BJ (cell line): ENCODE results near the gene UPK3BL1. TPM values are rescaled to one million over a fixed set of nuclear protein-coding genes. Genes with fewer than 3 reads are reported as not detected.
"Not testable (repeated sequence)": the region's sequence is repeated elsewhere in the genome, so short reads cannot be mapped to it uniquely, and the experiment has no call there.

Experiments used
- CTCF ChIA-PET: fragments of 350-600 bp; formaldehyde crosslinking; extraction: SDS; loops from one replicate; lab custom pipeline; 2021; ENCODE audit warnings: antibody characterized with exemption, inconsistent platforms; lab: Yijun Ruan, JAX
- POLR2A ChIA-PET: fragments of 300-600 bp; sonication (Branson Sonifier 250); formaldehyde crosslinking; extraction: SDS; loops from one replicate; lab custom pipeline; 2021; ENCODE audit warnings: antibody characterized with exemption; lab: Charles Lee
- DNase-seq: peaks from one replicate; pipeline ENCODE4 v3.0.0-alpha.2; 2011; ENCODE audit warnings: low read depth
- H3K27me3 ChIP-seq: 2 replicates; pipeline ENCODE4 v1.6.0; 2011; ENCODE audit warnings: low read length; ENCODE audit not compliant: control insufficient read depth, insufficient read depth
- H3K36me3 ChIP-seq: 2 replicates; pipeline ENCODE4 v1.5.1; 2011; ENCODE audit warnings: low read length; ENCODE audit not compliant: control insufficient read depth, insufficient read depth
- H3K4me3 ChIP-seq: 2 replicates; pipeline ENCODE4 v1.5.1; 2011; ENCODE audit warnings: low read depth, mild to moderate bottlenecking, control low read depth, low read length
- polyA plus RNA-seq: library from polyadenylated mRNA; depleted of rRNA; stranded (reverse); fragments of >200 nt; gene quantifications from 2 replicates; pipeline ENCODE4 v1.2.3, GENCODE V29; 2011; rRNA removed
- small RNA-seq: library from RNA; depleted of rRNA; stranded (forward); fragments of <200 nt; gene quantifications from one replicate; pipeline ENCODE3, GENCODE V24; 2012; ENCODE audit warnings: low replicate concordance, low read depth; ENCODE audit not compliant: insufficient read length

UPK3BL1 gene
- polyA plus RNA-seq, 1 experiment = 58.9 TPM

GRCh38 chr7:102596036-102596435, 46.6 kb downstream of the UPK3BL1 start:
- H3K36me3 ChIP-seq, POLR2A ChIA-PET, CTCF ChIA-PET, DNase-seq, H3K27me3 ChIP-seq, H3K4me3 ChIP-seq: not testable (repeated sequence)

GRCh38 chr7:102593637-102594334, 48.8 kb downstream of the UPK3BL1 start:
- POLR2A ChIA-PET, DNase-seq, H3K36me3 ChIP-seq, CTCF ChIA-PET, H3K27me3 ChIP-seq, H3K4me3 ChIP-seq: not testable (repeated sequence)

- H3K4me3 ChIP-seq, H3K27me3 ChIP-seq, H3K36me3 ChIP-seq, CTCF ChIA-PET, POLR2A ChIA-PET, DNase-seq: not testable (repeated sequence)
Measured at GRCh38 chr7:102592477-102593019, 50.0 kb downstream of the UPK3BL1 start.

GRCh38 chr7:102589857-102590256, 52.7 kb downstream of the UPK3BL1 start:
- H3K27me3 ChIP-seq, DNase-seq, H3K36me3 ChIP-seq, POLR2A ChIA-PET, CTCF ChIA-PET, H3K4me3 ChIP-seq: not testable (repeated sequence)

Small RNAs within 50 kb of the gene (small RNA-seq; reads per million reads assigned to genes)
- not detected for gene AC105052.3
- not detected for gene UPK3BL1

Other genes starting within 250 kb of the UPK3BL1 start
- gene PRKRIP1, start 246.4 kb downstream of the UPK3BL1 start, polyA plus RNA-seq = 11.9 and 14.3 TPM in 2 replicates
- 27.3 and 41.6 TPM in 2 replicates for gene ORAI2, start 209.2 kb downstream of the UPK3BL1 start, polyA plus RNA-seq
- 4.5 and 5.9 TPM in 2 replicates for gene ALKBH4, start 177.9 kb downstream of the UPK3BL1 start, polyA plus RNA-seq
- gene LRWD1, start 177.8 kb downstream of the UPK3BL1 start, polyA plus RNA-seq = 8.2 and 15.1 TPM in 2 replicates
- 46.9 and 68.0 TPM in 2 replicates for gene POLR2J, start 163.9 kb downstream of the UPK3BL1 start, polyA plus RNA-seq
- gene RASA4B, start 125.0 kb downstream of the UPK3BL1 start, polyA plus RNA-seq = 9.5 and 15.0 TPM in 2 replicates
- 6.1 and 19.5 TPM in 2 replicates for gene UPK3BL2, start 99.1 kb downstream of the UPK3BL1 start, polyA plus RNA-seq
- not detected in 2 replicates for gene SPDYE2, start 91.6 kb downstream of the UPK3BL1 start, polyA plus RNA-seq
- 41.5 and 118 TPM in 2 replicates for gene POLR2J3, start 70.2 kb downstream of the UPK3BL1 start, polyA plus RNA-seq
- 26.9 and 54.5 TPM in 2 replicates for gene RASA4, start 26.0 kb downstream of the UPK3BL1 start, polyA plus RNA-seq
- gene SPDYE2B, start 7.5 kb upstream of the UPK3BL1 start, polyA plus RNA-seq = not detected in 2 replicates
- 3.9 and 4.5 TPM in 2 replicates for gene POLR2J2, start 28.9 kb upstream of the UPK3BL1 start, polyA plus RNA-seq
- gene FAM185A, start 106.2 kb upstream of the UPK3BL1 start, polyA plus RNA-seq = 3.0 and 3.4 TPM in 2 replicates